Lower leg skin (tissue), 3 donors: ENCODE data around the gene POLR3H.

Experiments
- CTCF ChIP-seq, 3 donors: fragments of 450-650 bp; IDR thresholded peaks; one replicate each; pipeline ENCODE4 v1.5.1; 2016; ENCODE audit warnings: antibody characterized with exemption in 3 of 3, mild to moderate bottlenecking in 3 of 3, moderate library complexity in 2 of 3
- POLR2A ChIP-seq, 2 donors: fragments of 450-650 bp; IDR thresholded peaks; one replicate each; pipeline ENCODE4 v1.6.1; 2016 to 2017; ENCODE audit warnings: antibody characterized with exemption in 2 of 2, mild to moderate bottlenecking in 1 of 2, moderate library complexity in 1 of 2

- no peak for TF ChIP-seq CTCF (IDR thresholded peaks at IDR 0.05)
- no peak for TF ChIP-seq POLR2A (IDR thresholded peaks at IDR 0.05)
These were observed 63.9 kb downstream of the POLR3H start for GRCh38 chr22:41480397-41480735.
